GM10266 (cell line): ENCODE measurements around the gene SKA1.
"Not testable (repeated sequence)": the region's sequence is repeated elsewhere in the genome, so short reads cannot be mapped to it uniquely, and the experiment has no call there.

Experiments
- DNase-seq: peaks from one replicate; pipeline ENCODE4 v3.0.0; 2012; ENCODE audit errors: extremely low spot score
- TF ChIP-seq, protein P1 (sequence below): IDR thresholded peaks from 2 replicates; pipeline ENCODE4 v1.5.1; 2012; ENCODE audit warnings: mild to moderate bottlenecking, low read depth; ENCODE audit not compliant: control insufficient read depth, insufficient read depth; ENCODE audit errors: missing control alignments

SKA1 gene

DNA sequence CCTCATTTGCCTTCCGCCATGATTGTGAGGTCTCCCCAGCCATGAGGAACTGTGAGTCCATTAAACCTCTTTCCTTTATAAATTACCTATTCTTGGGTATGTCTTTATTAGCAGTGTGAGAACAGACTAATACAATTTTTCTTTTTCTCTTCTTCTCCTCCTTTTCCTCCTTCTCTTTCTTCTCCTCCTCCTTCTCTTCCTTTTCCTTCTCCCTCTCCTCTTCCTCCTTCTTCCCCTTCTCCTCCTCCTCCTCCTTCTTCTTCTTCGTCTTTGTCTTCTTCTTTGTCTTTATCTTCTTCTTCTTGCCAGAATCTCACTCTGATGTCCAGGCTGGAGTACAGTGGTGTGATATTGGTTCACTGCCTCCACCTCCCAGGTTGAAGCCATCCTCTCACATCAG is 20.2 kb downstream of the SKA1 start:
- TF ChIP-seq, protein P1, sequence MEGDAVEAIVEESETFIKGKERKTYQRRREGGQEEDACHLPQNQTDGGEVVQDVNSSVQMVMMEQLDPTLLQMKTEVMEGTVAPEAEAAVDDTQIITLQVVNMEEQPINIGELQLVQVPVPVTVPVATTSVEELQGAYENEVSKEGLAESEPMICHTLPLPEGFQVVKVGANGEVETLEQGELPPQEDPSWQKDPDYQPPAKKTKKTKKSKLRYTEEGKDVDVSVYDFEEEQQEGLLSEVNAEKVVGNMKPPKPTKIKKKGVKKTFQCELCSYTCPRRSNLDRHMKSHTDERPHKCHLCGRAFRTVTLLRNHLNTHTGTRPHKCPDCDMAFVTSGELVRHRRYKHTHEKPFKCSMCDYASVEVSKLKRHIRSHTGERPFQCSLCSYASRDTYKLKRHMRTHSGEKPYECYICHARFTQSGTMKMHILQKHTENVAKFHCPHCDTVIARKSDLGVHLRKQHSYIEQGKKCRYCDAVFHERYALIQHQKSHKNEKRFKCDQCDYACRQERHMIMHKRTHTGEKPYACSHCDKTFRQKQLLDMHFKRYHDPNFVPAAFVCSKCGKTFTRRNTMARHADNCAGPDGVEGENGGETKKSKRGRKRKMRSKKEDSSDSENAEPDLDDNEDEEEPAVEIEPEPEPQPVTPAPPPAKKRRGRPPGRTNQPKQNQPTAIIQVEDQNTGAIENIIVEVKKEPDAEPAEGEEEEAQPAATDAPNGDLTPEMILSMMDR, result no peak
- no peak for DNase-seq

DNA sequence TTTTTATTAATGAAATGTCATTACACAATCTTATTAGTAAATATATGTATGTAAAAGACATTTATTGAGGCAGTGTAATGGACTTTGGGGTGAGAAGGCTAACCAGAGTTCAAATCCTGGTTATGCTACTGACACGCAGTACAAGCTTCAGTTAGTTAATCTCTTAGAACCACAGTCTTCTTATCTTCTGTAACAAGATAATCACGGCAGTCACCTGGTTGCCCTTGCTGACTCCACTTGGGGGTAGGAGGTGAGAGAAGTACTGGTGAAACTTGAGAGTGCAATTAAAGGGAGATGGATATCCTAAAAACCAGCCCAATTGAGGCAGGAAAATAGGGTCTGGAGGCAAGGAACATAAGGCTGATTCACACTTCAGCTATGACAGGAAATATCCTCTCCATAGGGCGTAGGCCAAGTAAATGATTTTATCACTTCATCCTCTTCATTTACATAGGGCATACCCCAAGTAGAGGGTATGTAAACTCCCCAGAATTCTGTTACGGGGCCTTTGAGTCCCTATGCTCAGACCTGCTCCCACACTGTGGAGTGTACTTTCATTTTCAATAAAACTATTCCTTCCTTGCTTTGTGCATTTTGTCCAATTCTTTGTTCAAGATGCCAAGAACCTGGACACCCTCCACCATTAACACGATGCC is 21.3 kb downstream of the SKA1 start:
- no peak for DNase-seq

DNA sequence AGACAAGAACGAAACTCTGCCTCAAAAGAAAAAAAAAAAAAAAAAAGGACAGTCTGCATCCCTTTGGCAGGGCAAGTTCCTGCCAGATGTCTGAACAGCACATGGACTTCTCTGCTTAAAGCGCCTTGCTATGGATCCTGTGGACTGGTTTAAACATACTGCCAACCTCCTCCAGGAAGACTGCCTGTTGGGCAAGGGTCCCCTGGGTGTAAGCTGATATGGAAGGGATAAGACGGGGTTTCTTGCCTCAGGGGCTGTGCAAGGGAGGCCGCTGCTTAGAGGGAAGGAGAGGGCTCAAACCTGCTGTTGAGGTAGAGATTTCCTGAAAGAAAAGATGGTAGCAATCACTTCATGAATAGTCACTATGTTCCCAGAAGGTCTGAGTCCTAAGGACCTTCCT is 22.2 kb downstream of the SKA1 start:
- TF ChIP-seq, protein P1, result no peak
- no peak for DNase-seq

More for the DNA sequence above, 21.3 kb downstream of the SKA1 start:
- TF ChIP-seq, protein P1, result no peak

DNA sequence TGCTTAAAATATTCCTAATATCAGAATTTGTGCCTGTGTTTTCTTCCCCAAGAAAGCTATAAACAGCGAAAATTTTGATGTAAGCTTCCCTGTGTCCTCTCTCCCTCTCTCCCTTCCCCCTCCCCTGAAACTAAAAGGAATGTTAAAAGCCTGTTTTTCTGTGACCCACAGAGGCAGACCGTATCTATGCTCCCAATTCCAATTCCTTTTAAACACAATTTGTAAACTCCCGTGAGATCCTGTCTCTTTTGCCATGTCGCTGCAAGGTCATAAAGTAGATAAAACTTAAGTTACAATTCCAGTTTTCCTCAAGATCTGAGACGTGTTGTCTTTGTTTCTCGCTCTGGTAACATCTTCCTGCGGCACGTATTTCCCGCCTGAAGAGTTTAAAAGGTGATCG is 23.3 kb downstream of the SKA1 start:
- DNase-seq, result no peak
- TF ChIP-seq, protein P1, result no peak

DNA sequence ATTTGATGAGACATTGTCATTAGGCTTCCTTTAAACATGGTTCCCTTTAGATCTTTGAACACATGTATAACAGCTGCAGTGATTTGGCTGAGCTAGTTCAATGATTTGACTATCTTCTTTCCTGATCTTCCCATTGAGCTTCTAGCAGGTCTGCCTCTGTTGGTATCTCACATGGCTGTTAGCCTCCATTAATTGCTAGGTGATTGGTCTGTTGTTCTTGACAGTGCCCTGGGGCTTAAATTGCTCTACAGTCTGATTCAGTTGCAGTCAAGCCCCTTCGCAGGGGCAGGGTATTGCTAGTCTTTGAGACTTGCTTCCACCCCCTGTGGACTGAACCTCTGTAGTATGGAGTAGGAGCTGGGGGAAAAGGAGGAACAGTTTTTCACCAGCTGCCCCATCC is 24.1 kb downstream of the SKA1 start:
- TF ChIP-seq, protein P1, result no peak
- DNase-seq, result no peak

DNA sequence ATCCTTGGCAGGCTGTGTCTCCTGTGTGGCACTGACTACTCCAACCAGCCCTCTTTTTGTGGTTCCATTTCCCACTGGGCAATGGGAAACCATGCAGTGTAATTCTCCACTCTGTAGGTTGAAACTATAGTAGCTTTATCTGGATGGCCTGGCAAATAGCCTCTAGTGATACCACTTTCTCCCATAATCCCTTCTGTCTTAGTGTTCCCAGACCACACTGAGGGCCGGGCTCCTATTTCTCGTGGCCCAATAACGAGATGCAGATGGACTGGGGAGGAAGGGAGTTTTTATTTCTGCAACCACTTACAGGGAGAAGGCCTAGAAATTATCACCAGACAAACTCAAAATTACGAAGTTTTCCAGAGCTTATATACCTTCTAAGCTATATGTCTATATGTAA is 24.7 kb downstream of the SKA1 start:
- DNase-seq, result no peak
- TF ChIP-seq, protein P1, result no peak

DNA sequence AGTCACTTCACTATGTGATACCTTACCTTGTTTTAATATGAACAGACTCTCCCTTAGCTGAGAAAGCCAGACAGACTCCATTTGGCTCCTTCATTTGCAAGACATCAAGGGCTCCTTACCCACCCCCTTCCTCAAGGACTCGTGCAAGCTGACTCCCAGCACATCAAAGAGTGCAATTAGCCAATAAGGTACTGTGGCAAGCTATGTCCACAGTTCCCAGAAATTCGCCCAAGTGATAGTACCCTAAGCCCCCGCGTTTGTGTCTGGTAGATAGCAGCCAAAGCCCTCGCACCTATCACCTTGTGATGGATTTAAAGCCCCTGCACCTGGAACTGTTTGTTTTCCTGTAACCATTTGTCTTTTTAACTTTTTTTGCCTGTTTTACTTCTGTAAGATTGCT is 25.6 kb downstream of the SKA1 start:
- DNase-seq, result not testable (repeated sequence)

DNA sequence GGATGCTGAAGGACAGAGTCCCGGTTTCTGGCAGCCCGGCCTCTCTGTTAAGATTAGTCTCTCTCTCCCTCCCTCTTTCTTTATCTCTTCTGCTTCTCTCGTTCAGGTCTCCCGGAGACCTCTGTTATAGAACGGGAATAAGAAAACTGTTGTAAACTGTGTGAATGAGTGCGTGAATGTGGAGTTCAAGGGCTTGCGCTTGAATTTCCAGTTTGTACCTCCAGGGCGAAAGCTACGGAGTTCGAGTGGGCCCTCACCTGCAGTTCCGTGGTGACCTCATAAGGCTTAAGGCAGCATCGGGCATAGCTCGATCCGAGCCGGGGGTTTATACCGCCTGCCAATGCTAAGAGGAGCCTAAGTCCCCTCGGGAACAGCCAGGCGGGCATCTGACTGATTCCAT is 26.4 kb downstream of the SKA1 start:
- no peak for DNase-seq
- TF ChIP-seq, protein P1, result no peak
